HL-60 (cell line): ENCODE measurements around the gene AANAT.

ENCODE experiments used
- DNase-seq, 2 experiments: peaks; one replicate each; pipeline ENCODE4 v3.0.0-alpha.2; 2010 to 2020; ENCODE audit warnings: low read depth in 1 of 2, low spot score in 1 of 2
- H3K27ac ChIP-seq: fragments of 250-450 bp; sonication (Bioruptor Pico); replicated peaks from 2 replicates; pipeline ENCODE4 v1.5.1; 2020; ENCODE audit warnings: mild to moderate bottlenecking, moderate library complexity
- H3K27me3 ChIP-seq: fragments of 250-450 bp; sonication (Bioruptor Pico); 2 replicates; pipeline ENCODE4 v1.5.1; 2021; ENCODE audit warnings: mild to moderate bottlenecking, moderate library complexity; ENCODE audit not compliant: insufficient read depth, poor library complexity, severe bottlenecking
- H3K4me3 ChIP-seq: replicated peaks from 2 replicates; pipeline ENCODE4 v1.5.1; 2011; ENCODE audit warnings: mild to moderate bottlenecking, control low read depth, low read length; ENCODE audit not compliant: insufficient read depth
- CTCF ChIP-seq: IDR thresholded peaks from one replicate; pipeline ENCODE4 v1.5.1; 2011; ENCODE audit warnings: low read length, control low read depth, inconsistent platforms; ENCODE audit not compliant: insufficient read depth
- GABPA ChIP-seq: IDR thresholded peaks from 2 replicates; pipeline ENCODE4 v1.6.1; 2012; ENCODE audit warnings: low read depth
- POLR2AphosphoS5 ChIP-seq: IDR thresholded peaks from 2 replicates; pipeline ENCODE4 v1.6.1; 2012; ENCODE audit warnings: low read depth
- REST ChIP-seq: IDR thresholded peaks from 2 replicates; pipeline ENCODE4 v1.6.1; 2012; ENCODE audit warnings: low read depth; ENCODE audit not compliant: insufficient replicate concordance
- SPI1 ChIP-seq: IDR thresholded peaks from 2 replicates; pipeline ENCODE4 v1.6.1; 2012; ENCODE audit warnings: low read depth, mild to moderate bottlenecking, borderline replicate concordance

Gene AANAT

GRCh38 chr17:76495663-76496400 is 28.4 kb downstream of the AANAT start:
- DNase-seq = no peak
- no peak for TF ChIP-seq CTCF
- no peak for TF ChIP-seq GABPA
- no peak for TF ChIP-seq REST
- no peak for TF ChIP-seq SPI1
- TF ChIP-seq POLR2AphosphoS5 = no peak
- H3K27me3 ChIP-seq = no peaks in the 10 kb centered on the region
- no peak overlapping the region for H3K4me3 ChIP-seq
- no peak overlapping the region for H3K27ac ChIP-seq

GRCh38 chr17:76496464-76496863 is 29.1 kb downstream of the AANAT start:
- Histone ChIP-seq H3K4me3 (no peak overlapping the region), H3K27ac (no peak overlapping the region), H3K27me3 (no peaks in the 10 kb centered on the region)
- DNase-seq = no peak
- no peak for TF ChIP-seq CTCF
- no peak for TF ChIP-seq REST

- no peak for TF ChIP-seq GABPA
- no peak for TF ChIP-seq CTCF
- TF ChIP-seq POLR2AphosphoS5 = no peak
- TF ChIP-seq REST = no peak
- no peak for TF ChIP-seq SPI1
- H3K27me3 ChIP-seq = no peaks in the 10 kb centered on the region
- DNase-seq = no peak
- H3K4me3 ChIP-seq = no peak overlapping the region
- no peak overlapping the region for H3K27ac ChIP-seq
Observed at GRCh38 chr17:76497699-76497978, 30.2 kb downstream of the AANAT start.
